H9 (cell line): ENCODE measurements around the gene PDXK. TPM values are rescaled to one million over a fixed set of nuclear protein-coding genes. Genes with fewer than 3 reads are reported as not detected.
"Not testable (repeated sequence)": the region's sequence is repeated elsewhere in the genome, so short reads cannot be mapped to it uniquely, and the experiment has no call there.

Experiments
- DNase-seq: peaks from one replicate; pipeline ENCODE4 v3.0.0-alpha.2; 2017
- H2AFZ ChIP-seq: one replicate; pipeline ENCODE4 v1.6.1; 2013; ENCODE audit warnings: mild to moderate bottlenecking, low read length, control low read depth, moderate library complexity
- H2AK5ac ChIP-seq: 2 replicates; pipeline ENCODE4 v1.6.1; 2013; ENCODE audit warnings: low read length, control low read depth, mixed read lengths; ENCODE audit not compliant: insufficient read length
- H2BK120ac ChIP-seq: one replicate; pipeline ENCODE4 v1.6.1; 2013; ENCODE audit warnings: low read depth, mild to moderate bottlenecking, low read length, control low read depth, inconsistent platforms; ENCODE audit not compliant: poor library complexity, severe bottlenecking
- H2BK12ac ChIP-seq: 2 replicates; pipeline ENCODE4 v1.6.1; 2013; ENCODE audit warnings: low read length, control low read depth, mixed read lengths, low read depth; ENCODE audit not compliant: insufficient read length
- H2BK15ac ChIP-seq: 2 replicates; pipeline ENCODE4 v1.6.1; 2013; ENCODE audit warnings: low read depth, low read length, control low read depth
- H2BK20ac ChIP-seq: one replicate; pipeline ENCODE4 v1.6.1; 2013; ENCODE audit warnings: low read depth, mild to moderate bottlenecking, low read length, control low read depth, inconsistent platforms; ENCODE audit not compliant: poor library complexity, severe bottlenecking
- H2BK5ac ChIP-seq: 2 replicates; pipeline ENCODE4 v1.6.1; 2013; ENCODE audit warnings: low read length, control low read depth, mixed read lengths; ENCODE audit not compliant: insufficient read length
- H3K14ac ChIP-seq: 2 replicates; pipeline ENCODE4 v1.6.1; 2013; ENCODE audit warnings: low read length, control low read depth; ENCODE audit not compliant: insufficient read depth
- H3K18ac ChIP-seq: 2 replicates; pipeline ENCODE4 v1.6.1; 2013; ENCODE audit warnings: low read depth, mild to moderate bottlenecking, mixed read lengths, low read length, control low read depth; ENCODE audit not compliant: insufficient read length
- H3K23ac ChIP-seq: 2 replicates; pipeline ENCODE4 v1.6.1; 2013; ENCODE audit warnings: low read length, control low read depth, mixed read lengths, low read depth; ENCODE audit not compliant: insufficient read length
- H3K23me2 ChIP-seq: 2 replicates; pipeline ENCODE4 v1.6.1; 2013; ENCODE audit warnings: low read depth, mild to moderate bottlenecking, mixed read lengths, low read length, control low read depth; ENCODE audit not compliant: insufficient read length, poor library complexity, severe bottlenecking
- H3K27ac ChIP-seq: 2 replicates; pipeline ENCODE4 v1.5.1; 2013; ENCODE audit warnings: low read length, control low read depth, mixed read lengths, low read depth; ENCODE audit not compliant: insufficient read length
- H3K27me3 ChIP-seq: 2 replicates; pipeline ENCODE4 v1.6.1; 2013; ENCODE audit warnings: low read length, control low read depth, inconsistent platforms; ENCODE audit not compliant: insufficient read depth
- H3K4ac ChIP-seq: 2 replicates; pipeline ENCODE4 v1.6.1; 2013; ENCODE audit warnings: low read depth, mild to moderate bottlenecking, control low read depth, inconsistent platforms, low read length, moderate library complexity
- H3K4me1 ChIP-seq: 2 replicates; pipeline ENCODE4 v1.6.1; 2013; ENCODE audit warnings: low read length, control low read depth, inconsistent platforms; ENCODE audit not compliant: insufficient read depth
- H3K4me2 ChIP-seq: 2 replicates; pipeline ENCODE4 v1.6.1; 2013; ENCODE audit warnings: low read length, control low read depth, mixed read lengths; ENCODE audit not compliant: insufficient read length, insufficient read depth
- H3K56ac ChIP-seq: 2 replicates; pipeline ENCODE4 v1.6.1; 2013; ENCODE audit warnings: low read depth, mild to moderate bottlenecking, mixed read lengths, low read length, control low read depth; ENCODE audit not compliant: insufficient read length
- H3K79me1 ChIP-seq: 2 replicates; pipeline ENCODE4 v1.6.1; 2013; ENCODE audit warnings: low read depth, mild to moderate bottlenecking, moderate library complexity, low read length, control low read depth, inconsistent platforms; ENCODE audit not compliant: insufficient read depth, poor library complexity, severe bottlenecking
- H3K79me2 ChIP-seq: 2 replicates; pipeline ENCODE4 v1.6.1; 2013; ENCODE audit warnings: low read length, control low read depth, inconsistent platforms; ENCODE audit not compliant: insufficient read depth
- H3K9ac ChIP-seq: 2 replicates; pipeline ENCODE4 v1.6.1; 2013; ENCODE audit warnings: low read length, control low read depth, mixed read lengths; ENCODE audit not compliant: insufficient read length; ENCODE audit errors: extremely low read depth
- H3K9me3 ChIP-seq: one replicate; pipeline ENCODE4 v1.6.1; 2013; ENCODE audit warnings: low read depth, low read length, inconsistent platforms; ENCODE audit not compliant: control insufficient read depth
- H3T11ph ChIP-seq: one replicate; pipeline ENCODE4 v1.6.1; 2013; ENCODE audit warnings: mild to moderate bottlenecking, low read length, control low read depth, inconsistent platforms
- H4K20me1 ChIP-seq: one replicate; pipeline ENCODE4 v1.6.1; 2013; ENCODE audit not compliant: control insufficient read depth, insufficient read length, insufficient read depth
- H4K5ac ChIP-seq: 2 replicates; pipeline ENCODE4 v1.6.1; 2013; ENCODE audit warnings: low read depth, mild to moderate bottlenecking, mixed read lengths, low read length, control low read depth; ENCODE audit not compliant: insufficient read length
- H4K8ac ChIP-seq: replicated peaks from 2 replicates; pipeline ENCODE4 v1.6.1; 2013; ENCODE audit warnings: low read length, control low read depth, mixed read lengths, low read depth; ENCODE audit not compliant: insufficient read length
- H4K91ac ChIP-seq: 2 replicates; pipeline ENCODE4 v1.6.1; 2013; ENCODE audit warnings: low read depth, mild to moderate bottlenecking, moderate library complexity, mixed read lengths, low read length, control low read depth; ENCODE audit not compliant: insufficient read length
- H3K27ac Mint-ChIP-seq, 3 experiments: 2 replicates in 2 of 3; 3 replicates in 1 of 3; pipeline ENCODE4 v1.8.0; 2020 to 2021; ENCODE audit warnings: mixed read lengths in 3 of 3, mild to moderate bottlenecking in 1 of 3, moderate library complexity in 1 of 3
- H3K27me3 Mint-ChIP-seq: 2 replicates; pipeline ENCODE4 v1.8.0; 2021; ENCODE audit warnings: low read depth, mild to moderate bottlenecking, moderate library complexity, mixed read lengths
- H3K36me3 Mint-ChIP-seq, 3 experiments: 2 replicates in 2 of 3; 3 replicates in 1 of 3; pipeline ENCODE4 v1.8.0; 2020 to 2021; ENCODE audit warnings: low read depth in 3 of 3, mixed read lengths in 3 of 3; ENCODE audit not compliant: insufficient read depth in 1 of 3
- H3K4me1 Mint-ChIP-seq, 2 experiments: 2 replicates each; pipeline ENCODE4 v1.8.0; 2020; ENCODE audit warnings: mixed read lengths in 2 of 2
- H3K4me3 Mint-ChIP-seq, 2 experiments: 2 replicates in 1 of 2; 3 replicates in 1 of 2; pipeline ENCODE4 v1.8.0; 2020 to 2021; ENCODE audit warnings: mild to moderate bottlenecking in 2 of 2, mixed read lengths in 2 of 2, moderate library complexity in 1 of 2
- H3K9me3 Mint-ChIP-seq, 2 experiments: 2 replicates in 1 of 2; 3 replicates in 1 of 2; pipeline ENCODE4 v1.8.0; 2020; ENCODE audit warnings: mild to moderate bottlenecking in 2 of 2, mixed read lengths in 2 of 2, moderate library complexity in 1 of 2
- WGBS: extraction: QIAGEN DNeasy Blood & Tissue Kit; methylation state at CpG from one replicate; pipeline ENCODE4 v1.1.7; 2013; ENCODE audit warnings: missing lambda C conversion rate, low lambda C conversion rate, mixed read lengths; ENCODE audit not compliant: insufficient read length; ENCODE audit errors: extremely low coverage; 5-methylcytosine and 5-hydroxymethylcytosine counted together
- total RNA-seq: library from RNA; stranded (reverse); gene quantifications from 2 replicates; pipeline ENCODE4 v1.2.1, GENCODE V29; 2021
- TF ChIP-seq, protein P1 (sequence below): fragments of 200-600 bp; sonication (generic); conservative IDR thresholded peaks from 3 replicates; pipeline ENCODE4 v1.8.0; 2021; ENCODE audit warnings: antibody characterized with exemption, mild to moderate bottlenecking

Gene PDXK
- total RNA-seq, 1 experiment from 2014 or later, result 109 TPM

DNA sequence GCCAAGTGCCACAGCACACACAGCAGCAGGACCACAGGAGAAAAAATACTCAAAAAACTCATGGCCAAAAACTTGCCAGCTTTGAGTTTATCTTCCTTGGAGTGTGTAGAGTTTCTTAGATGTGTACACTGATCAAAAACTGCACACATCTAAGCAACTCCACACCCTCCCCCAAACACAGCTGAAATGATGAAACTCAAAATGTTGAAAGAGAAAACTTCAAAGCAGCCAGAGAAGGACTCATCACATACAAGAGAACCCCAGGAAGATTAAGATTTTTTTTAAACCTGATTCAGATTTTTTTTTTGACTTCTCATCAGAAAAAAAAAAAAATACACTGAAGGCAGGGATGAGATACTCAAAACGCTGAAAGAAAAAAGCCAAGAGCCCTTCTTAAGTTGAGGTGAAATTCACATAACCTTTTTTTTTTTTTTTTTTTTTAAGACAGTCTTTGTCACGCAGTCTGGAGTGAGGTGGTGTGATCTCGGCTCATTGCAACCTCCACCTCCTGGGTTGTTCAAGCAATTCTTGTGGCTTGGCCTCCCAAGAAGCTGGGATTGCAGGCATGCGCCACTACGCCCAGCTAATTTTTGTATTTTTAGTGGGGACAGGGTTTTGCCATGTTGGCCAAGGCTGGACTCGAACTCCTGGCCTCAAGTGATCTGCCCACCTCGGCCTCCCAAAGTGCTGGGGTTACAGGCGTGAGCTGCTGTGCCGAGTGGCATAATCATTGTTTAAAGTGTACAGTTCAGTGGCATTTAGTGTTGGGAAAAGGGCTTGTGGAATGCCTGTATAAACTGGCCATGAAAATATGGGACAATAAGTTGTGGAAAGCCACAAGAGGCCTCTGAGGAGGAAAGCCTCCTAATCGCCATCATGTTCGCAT, 20.9 kb upstream of the PDXK start:
- peak overlapping the region in 2 of 3 experiments; percentile 57 to 77; a peak in 3 of 7 replicates for H3K27ac Mint-ChIP-seq
- no peak overlapping the region for H2BK5ac ChIP-seq
- H3K9me3 ChIP-seq, result no peaks in the 10 kb centered on the region
- no peaks in the 10 kb centered on the region for H3K27me3 ChIP-seq
- no peak overlapping the region for H3K14ac ChIP-seq
- no peak overlapping the region for H3K4me3 Mint-ChIP-seq
- H3K9ac ChIP-seq, result no peak overlapping the region
- no peaks in the 10 kb centered on the region for H3K79me1 ChIP-seq
- H2AK5ac ChIP-seq, result no peak overlapping the region
- no peak for DNase-seq
- TF ChIP-seq, protein P1, sequence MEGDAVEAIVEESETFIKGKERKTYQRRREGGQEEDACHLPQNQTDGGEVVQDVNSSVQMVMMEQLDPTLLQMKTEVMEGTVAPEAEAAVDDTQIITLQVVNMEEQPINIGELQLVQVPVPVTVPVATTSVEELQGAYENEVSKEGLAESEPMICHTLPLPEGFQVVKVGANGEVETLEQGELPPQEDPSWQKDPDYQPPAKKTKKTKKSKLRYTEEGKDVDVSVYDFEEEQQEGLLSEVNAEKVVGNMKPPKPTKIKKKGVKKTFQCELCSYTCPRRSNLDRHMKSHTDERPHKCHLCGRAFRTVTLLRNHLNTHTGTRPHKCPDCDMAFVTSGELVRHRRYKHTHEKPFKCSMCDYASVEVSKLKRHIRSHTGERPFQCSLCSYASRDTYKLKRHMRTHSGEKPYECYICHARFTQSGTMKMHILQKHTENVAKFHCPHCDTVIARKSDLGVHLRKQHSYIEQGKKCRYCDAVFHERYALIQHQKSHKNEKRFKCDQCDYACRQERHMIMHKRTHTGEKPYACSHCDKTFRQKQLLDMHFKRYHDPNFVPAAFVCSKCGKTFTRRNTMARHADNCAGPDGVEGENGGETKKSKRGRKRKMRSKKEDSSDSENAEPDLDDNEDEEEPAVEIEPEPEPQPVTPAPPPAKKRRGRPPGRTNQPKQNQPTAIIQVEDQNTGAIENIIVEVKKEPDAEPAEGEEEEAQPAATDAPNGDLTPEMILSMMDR, result no peak
- peaks cover 11 to 43% (median 33%) of the 10 kb centered on the region in 3 experiments; a peak in 6 of 7 replicates for H3K36me3 Mint-ChIP-seq
- no CpG with 5 or more reads among the region's 11 CpGs for WGBS
- no peaks in the 10 kb centered on the region for H3K4me1 ChIP-seq
- no peaks in the 10 kb centered on the region for H3K23me2 ChIP-seq
- H4K20me1 ChIP-seq, result no peaks in the 10 kb centered on the region
- no peak overlapping the region for H2BK20ac ChIP-seq
- H3K27me3 Mint-ChIP-seq, result no peaks in the 10 kb centered on the region
- H3K4ac ChIP-seq, result no peak overlapping the region
- no peak overlapping the region for H2BK15ac ChIP-seq
- H3K18ac ChIP-seq, result no peak overlapping the region
- H4K8ac ChIP-seq, result no peak overlapping the region
- no peak overlapping the region for H2AFZ ChIP-seq
- no peak overlapping the region for H3K56ac ChIP-seq
- no peaks in the 10 kb centered on the region for H3K79me2 ChIP-seq
- no peak overlapping the region for H3T11ph ChIP-seq
- no peak overlapping the region for H2BK120ac ChIP-seq
- peaks cover 5% of the 10 kb centered on the region in 2 experiments for H3K4me1 Mint-ChIP-seq
- no peak overlapping the region for H4K91ac ChIP-seq
- H3K9me3 Mint-ChIP-seq, result no peaks in the 10 kb centered on the region
- no peak overlapping the region for H3K27ac ChIP-seq
- no peak overlapping the region for H2BK12ac ChIP-seq
- H3K4me2 ChIP-seq, result no peak overlapping the region
- no peak overlapping the region for H3K23ac ChIP-seq
- no peak overlapping the region for H4K5ac ChIP-seq

DNA sequence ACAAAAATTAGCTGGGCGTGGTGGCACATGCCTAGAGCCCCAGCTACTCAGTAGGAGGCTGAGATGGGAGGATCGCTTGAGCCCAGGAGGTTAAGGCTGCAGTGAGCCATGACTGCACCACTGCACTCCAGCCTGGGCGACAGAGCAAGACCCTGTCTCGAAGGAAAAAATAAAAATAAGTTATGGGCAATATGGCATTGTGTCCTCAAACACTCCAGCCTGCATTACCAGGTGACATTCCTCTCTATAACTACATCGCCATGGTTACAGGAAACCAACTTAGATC, 19.5 kb upstream of the PDXK start:
- H2AK5ac ChIP-seq, H3K23ac ChIP-seq, H2BK12ac ChIP-seq, H2BK5ac ChIP-seq, H4K5ac ChIP-seq, H2AFZ ChIP-seq, H3K4ac ChIP-seq, H3K27ac Mint-ChIP-seq, H3K9me3 ChIP-seq, H3K4me1 ChIP-seq, H3K9me3 Mint-ChIP-seq, H2BK15ac ChIP-seq, DNase-seq, H3K18ac ChIP-seq, H3K9ac ChIP-seq, H4K20me1 ChIP-seq, H3K27me3 ChIP-seq, H3T11ph ChIP-seq, H4K8ac ChIP-seq, H2BK120ac ChIP-seq, H3K23me2 ChIP-seq, H3K27me3 Mint-ChIP-seq, H3K79me1 ChIP-seq, H3K79me2 ChIP-seq, H3K56ac ChIP-seq, H3K4me3 Mint-ChIP-seq, H3K14ac ChIP-seq, H3K4me2 ChIP-seq, H2BK20ac ChIP-seq, H3K27ac ChIP-seq, H4K91ac ChIP-seq: not testable (repeated sequence)
- no CpG with 5 or more reads among the region's 5 CpGs for WGBS
- peaks cover 6 to 29% (median 19%) of the 10 kb centered on the region in 3 experiments; a peak in 5 of 7 replicates for H3K36me3 Mint-ChIP-seq
- peaks cover 11 to 12% of the 10 kb centered on the region in 2 experiments for H3K4me1 Mint-ChIP-seq
